Activated CD8-positive, alpha-beta memory T cell treated with anti-CD3 and anti-CD28 coated beads, Interleukin-2, amount 50 U/mL, for 24 hours (primary cell): ENCODE measurements around the gene LRCH2.
"Not testable (repeated sequence)": the region's sequence is repeated elsewhere in the genome, so short reads cannot be mapped to it uniquely, and the experiment has no call there.

ENCODE experiments used
- DNase-seq: peaks from one replicate; pipeline ENCODE4 v3.0.0-alpha.2; 2020; ENCODE audit errors: extremely low read depth

LRCH2 gene

GRCh38 chrX:115209547-115209946 is 24.3 kb downstream of the LRCH2 start:
- DNase-seq: not testable (repeated sequence)

GRCh38 chrX:115204040-115204439 is 29.9 kb downstream of the LRCH2 start:
- DNase-seq: no peak

DNA sequence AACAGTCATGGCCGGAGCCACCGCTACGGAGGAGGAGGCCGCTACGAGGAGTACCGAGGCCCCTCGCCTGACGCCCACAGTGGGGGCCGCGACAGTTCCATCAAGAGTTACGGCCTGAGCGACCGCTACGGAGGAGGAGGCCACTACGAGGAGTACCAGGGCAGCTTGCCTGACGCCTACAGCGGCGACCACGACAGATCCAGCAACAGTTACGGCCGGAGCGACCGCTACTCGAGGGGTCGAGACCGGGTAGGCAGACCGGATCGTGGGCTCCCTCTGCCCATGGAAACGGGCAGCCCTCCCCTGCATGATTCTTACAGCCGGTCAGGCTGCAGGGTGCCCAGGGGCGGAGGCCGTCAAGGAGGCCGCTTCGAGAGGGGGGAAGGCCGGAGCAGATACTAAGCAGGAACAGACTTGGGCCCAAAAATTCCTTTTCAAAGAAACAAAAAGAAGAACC is 41.6 kb downstream of the LRCH2 start:
- no peak for DNase-seq

DNA sequence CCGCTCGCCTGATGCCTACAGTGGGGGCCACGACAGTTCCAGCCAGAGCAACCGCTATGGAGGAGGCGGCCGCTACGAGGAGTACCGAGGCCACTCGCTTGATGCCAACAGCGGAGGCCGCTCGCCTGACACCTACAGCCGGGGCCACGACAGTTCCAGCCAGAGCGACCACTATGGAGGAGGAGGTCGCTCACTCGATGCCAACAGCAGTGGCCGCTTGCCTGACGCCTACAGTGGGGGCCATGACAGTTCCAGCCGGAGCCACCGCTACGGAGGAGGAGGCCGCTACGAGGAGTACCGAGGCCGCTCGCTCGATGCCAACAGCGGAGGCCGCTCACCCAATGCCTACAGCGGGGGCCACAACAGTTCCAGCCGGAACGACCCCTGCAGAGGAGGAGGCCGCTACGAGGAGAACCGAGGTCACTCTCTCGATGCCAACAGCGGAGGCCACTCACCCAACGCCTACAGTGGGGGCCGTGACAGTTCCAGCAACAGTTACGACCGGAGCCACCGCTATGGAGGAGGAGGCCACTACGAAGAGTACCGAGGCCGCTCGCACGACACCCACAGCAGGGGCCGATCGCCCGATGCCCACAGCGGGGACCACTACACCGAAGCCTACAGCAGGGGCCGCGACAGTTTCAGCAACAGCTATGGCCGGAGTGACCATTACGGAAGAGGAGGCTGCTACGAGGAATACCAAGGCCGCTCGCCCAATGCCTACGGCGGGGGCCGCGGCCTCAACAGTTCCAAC is 42.2 kb downstream of the LRCH2 start:
- no peak for DNase-seq

DNA sequence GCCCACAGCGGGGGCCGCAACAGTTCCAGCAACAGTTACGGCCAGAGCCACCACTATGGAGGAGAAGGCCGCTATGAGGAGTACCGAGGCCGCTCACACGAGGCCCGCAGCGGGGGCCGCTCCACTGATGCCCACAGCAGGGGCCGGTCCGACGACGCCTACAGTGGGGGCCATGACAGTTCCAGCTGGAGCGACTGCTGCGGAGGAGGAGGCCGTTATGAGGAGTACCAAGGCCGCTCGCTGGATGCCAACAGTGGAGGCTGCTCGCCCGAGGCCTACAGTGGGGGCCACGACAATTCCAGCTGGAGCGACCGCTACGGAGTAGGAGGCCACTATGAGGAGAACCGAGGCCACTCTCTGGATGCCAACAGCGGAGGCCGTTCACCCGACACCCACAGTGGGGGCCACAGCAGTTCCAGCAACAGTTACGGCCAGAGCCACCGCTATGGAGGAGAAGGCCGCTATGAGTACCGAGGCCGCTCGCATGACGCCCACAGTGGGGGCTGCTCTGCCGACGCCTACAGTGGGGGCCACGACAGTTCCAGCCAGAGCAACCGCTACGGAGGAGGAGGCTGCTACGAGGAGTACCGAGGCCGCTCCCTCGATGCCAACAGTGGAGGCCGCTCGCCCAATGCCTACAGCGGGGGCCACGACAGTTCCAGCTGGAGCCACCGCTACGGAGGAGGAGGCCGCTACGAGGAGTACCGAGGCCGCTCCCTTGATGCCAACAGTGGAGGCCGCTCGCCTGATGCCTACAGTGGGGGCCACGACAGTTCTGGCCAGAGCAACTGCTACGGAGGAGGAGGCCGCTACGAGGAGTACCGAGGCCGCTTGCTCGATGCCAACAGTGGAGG is 43.0 kb downstream of the LRCH2 start:
- DNase-seq: no peak

DNA sequence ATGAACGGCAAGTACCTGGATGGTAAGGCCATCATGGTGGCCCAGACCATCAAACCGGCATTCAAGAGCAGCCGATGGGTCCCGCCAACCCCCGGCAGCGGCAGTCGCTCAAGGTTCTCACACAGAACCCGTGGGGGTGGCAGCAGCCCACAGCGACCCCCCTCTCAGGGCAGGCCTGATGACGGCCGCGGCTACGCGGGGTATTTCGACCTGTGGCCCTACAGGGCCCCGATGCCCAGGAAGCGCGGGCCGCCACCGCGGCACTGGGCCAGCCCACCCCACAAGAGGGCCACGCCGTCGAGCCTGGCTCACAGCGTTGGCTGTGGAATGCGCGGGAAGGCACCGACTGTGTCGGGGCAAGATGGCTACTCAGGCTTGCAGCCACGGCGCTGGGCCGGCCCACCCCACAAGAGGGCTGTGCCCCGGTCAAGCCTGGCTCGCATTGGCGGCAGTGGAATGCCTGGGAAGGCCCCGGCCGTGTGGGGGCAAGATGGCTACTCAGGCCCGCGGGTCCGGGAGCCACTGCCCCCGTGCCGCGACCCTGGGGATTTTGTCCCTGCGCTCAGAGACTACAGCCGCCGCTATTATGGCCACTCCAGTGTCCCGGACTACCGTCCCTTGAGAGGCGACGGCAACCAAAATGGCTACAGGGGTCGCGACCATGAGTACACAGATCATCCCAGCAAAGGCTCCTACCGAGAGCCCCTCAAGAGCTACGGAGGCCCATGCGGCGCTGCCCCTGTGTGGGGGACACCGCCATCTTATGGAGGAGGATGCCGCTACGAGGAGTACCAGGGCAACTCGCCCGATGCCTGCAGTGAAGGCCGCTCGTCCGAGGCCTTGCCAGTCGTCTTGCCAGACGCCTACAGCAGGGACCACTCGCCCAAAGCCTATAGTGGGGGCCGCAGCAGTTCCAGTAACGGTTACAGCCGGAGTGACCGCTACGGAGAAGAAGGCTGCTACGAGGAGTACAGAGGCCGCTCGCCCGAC is 44.0 kb downstream of the LRCH2 start:
- DNase-seq: no peak

DNA sequence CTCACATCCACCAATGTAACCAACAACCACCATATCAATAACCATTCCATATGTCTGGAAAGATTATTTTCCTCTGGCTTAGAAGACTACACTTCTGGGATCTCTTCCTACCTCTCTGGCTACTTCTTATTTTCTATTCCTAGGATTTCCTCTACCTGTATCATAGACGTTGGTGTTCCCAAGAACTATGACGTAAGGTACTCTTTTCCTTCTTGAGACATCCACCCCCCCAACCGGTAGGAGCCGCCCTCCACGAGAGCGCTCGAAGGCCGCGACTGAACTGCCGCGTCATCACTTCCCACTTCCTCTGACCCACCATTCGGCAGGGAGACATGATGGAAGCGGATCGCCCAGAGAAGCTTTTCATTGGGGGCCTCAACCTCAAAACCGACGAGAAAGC is 44.8 kb downstream of the LRCH2 start, which contains the start of gene RBMXL3:
TSS of gene RBMXL3 (plus strand) at position 301 of the 400 bp plus-strand sequence. CDS start at position 333, 32 bp downstream.
- no peak for DNase-seq

GRCh38 chrX:115183980-115184379 is 49.9 kb downstream of the LRCH2 start:
- no peak for DNase-seq

GRCh38 chrX:115178473-115178872 is 55.4 kb downstream of the LRCH2 start:
- no peak for DNase-seq

- DNase-seq: no peak
These were observed 56.0 kb downstream of the LRCH2 start for GRCh38 chrX:115177932-115178331.

DNA sequence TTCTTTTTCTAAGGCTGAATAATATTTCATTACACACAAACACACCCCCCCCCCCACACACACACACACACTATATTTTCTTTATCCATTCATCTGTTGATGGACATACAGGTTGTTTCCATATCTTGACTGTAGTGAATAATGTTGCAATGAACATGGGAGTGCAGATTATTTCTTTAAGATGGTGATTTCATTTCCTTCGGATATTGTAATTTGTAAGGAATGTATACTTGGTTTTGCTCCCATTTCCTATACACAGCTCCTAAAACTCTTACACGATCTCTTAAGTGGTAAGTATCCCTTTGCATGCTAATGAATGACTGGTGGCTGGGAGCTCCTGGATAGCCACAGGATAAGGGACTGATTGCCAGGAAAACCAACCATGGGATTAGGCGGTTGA is 59.3 kb downstream of the LRCH2 start:
- no peak for DNase-seq

DNA sequence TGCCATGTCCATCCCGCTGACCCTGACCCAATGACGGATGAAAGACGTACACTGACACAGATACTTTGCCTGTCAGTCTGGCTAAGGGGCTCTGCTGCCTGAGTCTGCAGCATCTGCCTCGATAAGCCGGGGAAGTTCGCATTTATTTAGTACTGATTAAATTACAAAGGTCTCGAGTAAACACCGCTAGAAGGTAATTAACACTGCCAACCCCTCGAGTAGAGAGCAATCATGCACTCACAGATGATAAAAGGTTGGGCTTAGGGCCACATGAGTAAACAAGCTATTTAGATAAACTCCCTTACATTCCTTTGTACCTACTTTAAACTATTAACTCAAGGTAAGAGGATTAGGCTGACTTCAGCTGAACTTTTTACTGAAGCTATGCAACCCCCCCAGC is 60.7 kb downstream of the LRCH2 start:
- DNase-seq: no peak

DNA sequence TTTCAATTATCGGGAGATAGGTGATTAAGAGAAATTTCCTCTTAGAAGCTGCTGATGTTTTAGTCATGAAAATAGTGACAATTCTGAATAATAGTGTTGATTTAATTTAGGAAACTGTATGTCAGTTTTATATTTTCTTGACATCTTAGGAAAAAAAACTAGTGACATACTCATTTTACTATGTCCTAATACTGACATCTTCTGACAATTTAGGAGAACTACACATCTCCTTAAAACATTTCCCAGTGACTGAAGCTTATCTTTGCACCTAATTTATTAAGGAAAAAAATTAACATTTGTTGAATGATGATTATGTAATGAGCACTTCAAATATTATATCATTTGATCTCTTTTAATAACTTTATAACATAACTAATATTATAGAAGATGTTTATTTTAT is 86.7 kb downstream of the LRCH2 start:
- no peak for DNase-seq

- no peak for DNase-seq
These were observed 91.8 kb downstream of the LRCH2 start for GRCh38 chrX:115142057-115142456.

DNA sequence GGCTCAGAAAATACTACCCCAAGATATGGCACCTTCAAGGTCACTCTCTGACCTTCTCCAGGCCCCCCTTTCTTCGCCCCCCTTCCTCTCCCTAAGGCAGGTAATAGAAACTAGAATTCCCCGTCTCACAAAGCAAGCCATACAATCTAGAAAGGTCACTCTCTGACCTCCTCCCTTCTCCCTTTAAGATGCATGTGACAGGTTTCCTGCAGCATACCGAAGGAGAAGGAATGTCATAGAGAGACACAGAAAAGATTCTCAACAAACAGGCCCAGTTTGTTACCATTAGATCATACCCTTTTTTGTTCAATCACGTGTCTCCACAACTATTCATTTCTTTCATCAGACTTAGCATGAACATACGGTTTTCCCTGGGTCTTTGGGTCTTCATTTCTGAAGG is 95.9 kb downstream of the LRCH2 start:
- DNase-seq: no peak

GRCh38 chrX:115134382-115134781 is 99.5 kb downstream of the LRCH2 start:
- no peak for DNase-seq

- no peak for DNase-seq
These were observed 121.5 kb downstream of the LRCH2 start for GRCh38 chrX:115112411-115112810.

DNA sequence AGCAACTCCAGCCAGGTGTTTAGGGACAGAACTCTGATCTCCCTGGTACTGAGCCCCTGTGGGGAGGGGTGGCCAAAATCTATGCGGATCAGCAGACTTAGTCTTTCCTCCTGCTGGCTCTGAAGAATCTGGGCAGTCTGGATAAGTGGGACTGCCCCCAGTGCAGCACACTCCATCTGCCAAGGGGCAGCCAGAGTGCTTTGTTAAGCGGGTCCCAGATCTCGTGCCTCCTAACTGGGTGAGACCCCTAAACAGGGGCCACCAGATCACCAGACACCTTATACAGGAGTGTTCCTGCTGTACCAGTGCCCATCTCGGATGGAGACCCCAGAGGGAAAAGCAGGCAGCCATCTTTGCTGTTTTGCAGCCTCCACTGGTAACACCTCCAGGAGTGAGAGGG is 135.0 kb downstream of the LRCH2 start:
- no peak for DNase-seq

- no peak for DNase-seq
These were observed 140.7 kb downstream of the LRCH2 start for GRCh38 chrX:115093191-115093590.

DNA sequence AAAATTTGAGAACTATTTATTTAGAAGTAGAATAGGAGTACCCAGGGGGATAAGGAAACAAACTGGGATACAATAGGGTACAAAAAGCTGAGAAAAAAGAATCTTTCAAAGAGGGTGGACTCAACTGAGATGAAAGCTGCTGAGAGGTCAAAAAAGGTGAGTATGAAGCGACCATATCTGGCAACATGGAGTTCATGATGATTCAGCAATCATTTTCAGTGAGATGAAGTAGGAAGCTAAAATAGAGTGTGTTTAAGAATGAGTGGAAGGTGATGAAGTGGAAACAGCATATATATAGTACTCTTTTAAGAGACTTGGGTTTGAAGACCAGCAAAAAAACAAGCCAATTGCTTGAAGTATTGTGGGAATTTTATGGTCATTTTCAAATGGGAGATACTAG is 144.5 kb downstream of the LRCH2 start:
- DNase-seq: no peak

- no peak for DNase-seq
These were observed 165.0 kb downstream of the LRCH2 start for GRCh38 chrX:115068896-115069295.

- no peak for DNase-seq
These were observed 166.1 kb downstream of the LRCH2 start for GRCh38 chrX:115067812-115068211.
